Caco-2 (cell line): ENCODE data around the gene CPNE2. TPM values are rescaled to one million over a fixed set of nuclear protein-coding genes. Genes with fewer than 3 reads are reported as not detected.

Experiments
- BruUV-seq: library from RNA; stranded (reverse); fragments of 400-500 nt; replicated peaks from 2 replicates; lab custom pipeline; 2021; lab: Mats Ljungman, UMichigan
- CTCF ChIA-PET: fragments of 300-600 bp; sonication (Branson Sonifier 250); formaldehyde crosslinking; loops from one replicate; lab custom pipeline; 2022; ENCODE audit warnings: antibody characterized with exemption; lab: Charles Lee
- POLR2A ChIA-PET: fragments of 300-600 bp; sonication (Branson Sonifier 250); formaldehyde crosslinking; loops from one replicate; lab custom pipeline; 2022; ENCODE audit warnings: antibody characterized with exemption; lab: Charles Lee
- DNase-seq, 2 experiments: peaks; one replicate each; pipeline versions ENCODE4 v3.0.0 to v3.0.0-alpha.2; 2020 to 2022
- H3K27me3 ChIP-seq: replicated peaks from 2 replicates; pipeline ENCODE4 v1.6.0; 2011; ENCODE audit warnings: low read length; ENCODE audit not compliant: control insufficient read depth, insufficient read depth
- H3K36me3 ChIP-seq: 2 replicates; pipeline ENCODE4 v1.5.1; 2011; ENCODE audit warnings: low read length; ENCODE audit not compliant: control insufficient read depth, insufficient read depth
- H3K4me1 ChIP-seq: fragments of 250-450 bp; sonication (Bioruptor Pico); 2 replicates; pipeline ENCODE4 v1.5.1; 2020; ENCODE audit warnings: mild to moderate bottlenecking
- H3K4me3 ChIP-seq: 2 replicates; pipeline ENCODE4 v1.5.1; 2011; ENCODE audit warnings: low read depth, mild to moderate bottlenecking, control low read depth, low read length
- H3K9me3 ChIP-seq: fragments of 250-450 bp; sonication (Bioruptor Pico); 2 replicates; pipeline ENCODE4 v1.5.1; 2020; ENCODE audit warnings: mild to moderate bottlenecking, moderate library complexity
- H3K27ac Mint-ChIP-seq: one replicate; pipeline ENCODE4 v1.8.0; 2022; ENCODE audit warnings: mixed read lengths; ENCODE audit not compliant: unreplicated experiment
- H3K27me3 Mint-ChIP-seq: one replicate; pipeline ENCODE4 v1.8.0; 2022; ENCODE audit warnings: mixed read lengths; ENCODE audit not compliant: insufficient read depth, unreplicated experiment
- H3K36me3 Mint-ChIP-seq: one replicate; pipeline ENCODE4 v1.8.0; 2022; ENCODE audit warnings: mild to moderate bottlenecking, mixed read lengths; ENCODE audit not compliant: insufficient read depth, unreplicated experiment
- H3K4me1 Mint-ChIP-seq: one replicate; pipeline ENCODE4 v1.8.0; 2022; ENCODE audit warnings: low read depth, mixed read lengths; ENCODE audit not compliant: unreplicated experiment
- H3K4me3 Mint-ChIP-seq: one replicate; pipeline ENCODE4 v1.8.0; 2022; ENCODE audit warnings: mild to moderate bottlenecking, moderate library complexity, mixed read lengths; ENCODE audit not compliant: unreplicated experiment
- H3K9me3 Mint-ChIP-seq: one replicate; pipeline ENCODE4 v1.8.0; 2022; ENCODE audit warnings: mixed read lengths; ENCODE audit not compliant: unreplicated experiment
- CTCF ChIP-seq, 2 experiments: fragments of 200-600 bp in 1 of 2; IDR thresholded peaks; 1 replicate in 1 of 2; 2 replicates in 1 of 2; pipeline versions ENCODE4 v1.5.1 to v1.8.0; 2011 to 2022; ENCODE audit warnings: antibody characterized with exemption in 1 of 2, control low read depth in 1 of 2, inconsistent platforms in 1 of 2, low read depth in 1 of 2, low read length in 1 of 2, mild to moderate bottlenecking in 1 of 2, moderate library complexity in 1 of 2; ENCODE audit not compliant: insufficient read depth in 1 of 2, severe bottlenecking in 1 of 2, unreplicated experiment in 1 of 2
- intact Hi-C: fragments of 100-400 bp; cut with micrococcal nuclease; formaldehyde crosslinking; loops from one replicate; pipeline ENCODE4 v1.10.0; 2022; ENCODE audit not compliant: unreplicated experiment
- total RNA-seq: library from RNA; stranded (reverse); gene quantifications from 2 replicates; pipeline ENCODE4 v1.2.3, GENCODE V29; 2022

The CPNE2 gene
- total RNA-seq, 1 experiment from 2014 or later: 46.3 TPM

DNA sequence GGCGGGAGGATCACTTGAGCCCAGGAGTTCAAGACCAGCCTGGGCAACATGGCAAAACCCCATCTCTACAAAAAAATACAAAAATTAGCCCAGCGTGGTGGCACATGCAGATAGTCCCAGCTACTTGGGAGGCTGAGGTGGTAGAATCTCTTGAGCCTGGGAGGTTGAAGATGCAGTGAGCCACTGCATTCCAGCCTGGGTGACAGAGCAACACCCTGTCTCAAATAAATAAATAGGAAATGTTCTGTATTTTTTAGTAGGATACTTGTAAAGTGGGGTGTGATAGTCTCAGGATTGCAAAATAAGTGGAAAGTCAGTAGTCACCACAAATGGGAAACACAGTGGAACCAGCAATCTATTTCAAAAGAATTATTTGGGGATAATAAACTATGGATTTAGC lies 97.8 kb downstream of the CPNE2 start:
- TF ChIP-seq CTCF (IDR thresholded peaks at IDR 0.05; ENCODE audit: insufficient read depth in 1 of 2, low read depth in 1 of 2, low read length in 1 of 2, severe bottlenecking in 1 of 2, unreplicated experiment in 1 of 2): no peak
- Histone ChIP-seq H3K4me3 (no peak overlapping the region), H3K4me1 (peaks cover 47% of the 10 kb centered on the region), H3K9me3 (no peaks in the 10 kb centered on the region), H3K27me3 (no peaks in the 10 kb centered on the region), H3K36me3 (no peaks in the 10 kb centered on the region)
- POLR2A ChIA-PET: no interaction called here
- CTCF ChIA-PET: no interaction called here
- intact Hi-C loops: no loop called here
- Mint-ChIP-seq H3K36me3 (peaks cover 39% of the 10 kb centered on the region), H3K9me3 (no peaks in the 10 kb centered on the region), H3K4me3 (no peak overlapping the region), H3K27ac (no peak overlapping the region), H3K27me3 (no peaks in the 10 kb centered on the region), H3K4me1 (peaks cover 51% of the 10 kb centered on the region)
- BruUV-seq: no TSS peak
- no peak for DNase-seq

GRCh38 chr16:57191056-57191571 lies 98.7 kb downstream of the CPNE2 start:
- no peaks in the 10 kb centered on the region for H3K27me3 ChIP-seq
- no peaks in the 10 kb centered on the region for H3K27me3 Mint-ChIP-seq
- ChIA-PET POLR2A (interaction anchor here (0.5 kb wide), 1 partner anchor 289 kb away, joined by 3 read pairs; no protein-coding TSS in a partner anchor), CTCF (no interaction called here)
- intact Hi-C loops: no loop called here
- H3K4me3 ChIP-seq: no peak overlapping the region
- BruUV-seq: no TSS peak
- no peaks in the 10 kb centered on the region for H3K36me3 ChIP-seq
- no peak overlapping the region for H3K27ac Mint-ChIP-seq
- no peak for DNase-seq
- no peak overlapping the region for H3K4me3 Mint-ChIP-seq
- H3K4me1 Mint-ChIP-seq: peaks cover 55% of the 10 kb centered on the region
- peaks cover 30% of the 10 kb centered on the region for H3K36me3 Mint-ChIP-seq
- no peaks in the 10 kb centered on the region for H3K9me3 ChIP-seq
- peaks cover 50% of the 10 kb centered on the region for H3K4me1 ChIP-seq
- no peaks in the 10 kb centered on the region for H3K9me3 Mint-ChIP-seq
- TF ChIP-seq CTCF (IDR thresholded peaks at IDR 0.05; ENCODE audit: insufficient read depth in 1 of 2, low read depth in 1 of 2, low read length in 1 of 2, severe bottlenecking in 1 of 2, unreplicated experiment in 1 of 2): no peak

- ChIA-PET CTCF (no interaction called here), POLR2A (no interaction called here)
- Mint-ChIP-seq H3K36me3 (peaks cover 20% of the 10 kb centered on the region), H3K9me3 (no peaks in the 10 kb centered on the region), H3K4me3 (no peak overlapping the region), H3K27me3 (no peaks in the 10 kb centered on the region), H3K4me1 (peaks cover 63% of the 10 kb centered on the region), H3K27ac (no peak overlapping the region)
- no peak for TF ChIP-seq CTCF (IDR thresholded peaks at IDR 0.05; ENCODE audit: insufficient read depth in 1 of 2, low read depth in 1 of 2, low read length in 1 of 2, severe bottlenecking in 1 of 2, unreplicated experiment in 1 of 2)
- intact Hi-C loops: no loop called here
- Histone ChIP-seq H3K36me3 (no peaks in the 10 kb centered on the region), H3K4me1 (peaks cover 50% of the 10 kb centered on the region), H3K9me3 (no peaks in the 10 kb centered on the region), H3K4me3 (no peak overlapping the region), H3K27me3 (no peaks in the 10 kb centered on the region)
- BruUV-seq: no TSS peak
- DNase-seq: no peak
These were observed 99.8 kb downstream of the CPNE2 start for GRCh38 chr16:57192146-57192545.
